GM11168 (cell line): ENCODE data around the gene ALK.

Source experiments
- in situ Hi-C: fragments of 300-500 bp; cut with MboI; formaldehyde crosslinking; loops from one replicate; pipeline ENCODE4 v1.12.0; 2022; ENCODE audit warnings: low sequenced_read_pairs; ENCODE audit not compliant: unreplicated experiment

Gene ALK

GRCh38 chr2:29803537-29803936 is 117.8 kb downstream of the ALK start:
- in situ Hi-C loops: no loop called here

GRCh38 chr2:29802986-29803385 is 118.4 kb downstream of the ALK start:
- in situ Hi-C loops: no loop called here

- in situ Hi-C loops: no loop called here
Measured at GRCh38 chr2:29799628-29800027, 121.8 kb downstream of the ALK start.

GRCh38 chr2:29797916-29798315 is 123.5 kb downstream of the ALK start:
- in situ Hi-C loops: no loop called here

- in situ Hi-C loops: no loop called here
Measured at GRCh38 chr2:29796446-29796845, 124.9 kb downstream of the ALK start.

GRCh38 chr2:29789911-29790485 is 131.4 kb downstream of the ALK start:
- in situ Hi-C loops: no loop called here

GRCh38 chr2:29787473-29788465 is 133.6 kb downstream of the ALK start:
- in situ Hi-C loops: no loop called here

GRCh38 chr2:29786361-29786760 is 135.0 kb downstream of the ALK start:
- in situ Hi-C loops: no loop called here

GRCh38 chr2:29783666-29784065 is 137.7 kb downstream of the ALK start:
- in situ Hi-C loops: no loop called here

- in situ Hi-C loops: no loop called here
Measured at GRCh38 chr2:29782549-29783458, 138.6 kb downstream of the ALK start.

- in situ Hi-C loops: no loop called here
Measured at GRCh38 chr2:29782087-29782486, 139.3 kb downstream of the ALK start.

- in situ Hi-C loops: no loop called here
Measured at GRCh38 chr2:29780906-29781305, 140.5 kb downstream of the ALK start.

- in situ Hi-C loops: no loop called here
Measured at GRCh38 chr2:29777161-29777560, 144.2 kb downstream of the ALK start.

GRCh38 chr2:29776406-29776805 is 145.0 kb downstream of the ALK start:
- in situ Hi-C loops: no loop called here

- in situ Hi-C loops: no loop called here
Measured at GRCh38 chr2:29775937-29776336, 145.4 kb downstream of the ALK start.

- in situ Hi-C loops: no loop called here
Measured at GRCh38 chr2:29774624-29775023, 146.8 kb downstream of the ALK start.

- in situ Hi-C loops: no loop called here
Measured at GRCh38 chr2:29770846-29771245, 150.5 kb downstream of the ALK start.

- in situ Hi-C loops: no loop called here
Measured at GRCh38 chr2:29769847-29770246, 151.5 kb downstream of the ALK start.

- in situ Hi-C loops: no loop called here
Measured at GRCh38 chr2:29767606-29768335, 153.6 kb downstream of the ALK start.

- in situ Hi-C loops: no loop called here
Measured at GRCh38 chr2:29766191-29766590, 155.2 kb downstream of the ALK start.
